ENCODE results near the gene MGAT4A.

GRCh38 chr2:98605076-98605475 is 125.9 kb downstream of the MGAT4A start:
- TF ChIP-seq CTCF (conservative IDR thresholded peaks at IDR 0.05; ENCODE audit: low read depth in 2 of 2) = no peak
- TF ChIP-seq REST (IDR thresholded peaks at IDR 0.05; ENCODE audit: unreplicated experiment) = no peak
- TF ChIP-seq EZH2 (IDR thresholded peaks at IDR 0.05; ENCODE audit: low read depth, unreplicated experiment) = no peak
- no peak for TF ChIP-seq EZH2phosphoT487 (IDR thresholded peaks at IDR 0.05; ENCODE audit: unreplicated experiment)
- no peak for TF ChIP-seq POLR2AphosphoS5 (IDR thresholded peaks at IDR 0.05; ENCODE audit: low read depth)
- TF ChIP-seq JUNB (IDR thresholded peaks at IDR 0.05; ENCODE audit: unreplicated experiment) = no peak
- TF ChIP-seq ETS1 (IDR thresholded peaks at IDR 0.05) = no peak
- TF ChIP-seq ZNF331 (CRISPR knock-in tag; IDR thresholded peaks at IDR 0.05; ENCODE audit: low read depth) = no peak

Measured in GM23338 (cell line).